Peyer's patch (tissue), 4 donors: ENCODE data around the gene PIGT.

Experiments used
- CTCF ChIP-seq, 6 experiments: fragments of 450-650 bp in 4 of 6; fragments of 200-600 bp in 2 of 6; sonication (generic) in 1 of 6; IDR thresholded peaks; one replicate each; pipeline ENCODE4 v1.5.1; 2017 to 2019; ENCODE audit warnings: antibody characterized with exemption in 6 of 6, mild to moderate bottlenecking in 3 of 6, moderate library complexity in 1 of 6
- POLR2A ChIP-seq, 2 donors: fragments of 450-650 bp; IDR thresholded peaks; one replicate each; pipeline ENCODE4 v1.5.1; 2017; ENCODE audit warnings: antibody characterized with exemption in 2 of 2, mild to moderate bottlenecking in 2 of 2, moderate library complexity in 2 of 2

- no peak for TF ChIP-seq POLR2A (IDR thresholded peaks at IDR 0.05)
- TF ChIP-seq CTCF (IDR thresholded peaks at IDR 0.05): no peak
Measured at GRCh38 chr20:45402946-45403345, 13.0 kb upstream of the PIGT start.
